WTC11 (cell line): ENCODE results near the gene ATP6V1C2. TPM values are rescaled to one million over a fixed set of nuclear protein-coding genes. Genes with fewer than 3 reads are reported as not detected.

Source experiments
- ATAC-seq: fragments of 200-7000 bp; cut with Tn5 transposase; 2 replicates; pipeline ENCODE4 v1.10.0; 2021; ENCODE audit warnings: mild to moderate bottlenecking, moderate library complexity
- CTCF ChIA-PET: fragments of 300-600 bp; sonication (Branson Sonifier 250); formaldehyde crosslinking; loops from one replicate; lab custom pipeline; 2021; ENCODE audit warnings: antibody characterized with exemption; lab: Charles Lee
- POLR2A ChIA-PET: fragments of 350-600 bp; sonication (Branson Sonifier 250); formaldehyde crosslinking; loops from one replicate; lab custom pipeline; 2021; ENCODE audit warnings: antibody characterized with exemption; lab: Charles Lee
- DNase-seq: peaks from one replicate; pipeline ENCODE4 v3.0.0; 2021; ENCODE audit warnings: low spot score
- H3K27ac Mint-ChIP-seq: 2 replicates; pipeline ENCODE4 v1.8.0; 2021; ENCODE audit warnings: mixed read lengths
- H3K27me3 Mint-ChIP-seq: 2 replicates; pipeline ENCODE4 v1.8.0; 2021; ENCODE audit warnings: low read depth, mild to moderate bottlenecking, moderate library complexity, mixed read lengths
- H3K36me3 Mint-ChIP-seq: 2 replicates; pipeline ENCODE4 v1.8.0; 2021; ENCODE audit warnings: mixed read lengths
- H3K4me1 Mint-ChIP-seq: 2 replicates; pipeline ENCODE4 v1.8.0; 2022; ENCODE audit warnings: mixed read lengths
- H3K4me3 Mint-ChIP-seq: 2 replicates; pipeline ENCODE4 v1.8.0; 2021; ENCODE audit warnings: mild to moderate bottlenecking, moderate library complexity, mixed read lengths
- H3K9me3 Mint-ChIP-seq: 2 replicates; pipeline ENCODE4 v1.8.0; 2021; ENCODE audit warnings: mixed read lengths
- ATF6 ChIP-seq: sonication (generic); formaldehyde crosslinking; IDR thresholded peaks from 2 replicates; pipeline ENCODE4 v1.8.1; 2023; ENCODE audit warnings: mild to moderate bottlenecking, missing genetic modification reagents
- CREB1 ChIP-seq: sonication (generic); formaldehyde crosslinking; IDR thresholded peaks from 2 replicates; pipeline ENCODE4 v1.8.0; 2023; ENCODE audit warnings: mild to moderate bottlenecking, missing genetic modification reagents
- E2F4 ChIP-seq: sonication (generic); formaldehyde crosslinking; IDR thresholded peaks from 2 replicates; pipeline ENCODE4 v1.8.1; 2022; ENCODE audit warnings: low read depth, mild to moderate bottlenecking, moderate library complexity, missing genetic modification reagents, borderline replicate concordance
- ELF4 ChIP-seq: sonication (generic); formaldehyde crosslinking; IDR thresholded peaks from 2 replicates; pipeline ENCODE4 v1.8.1; 2022; ENCODE audit warnings: low read depth, mild to moderate bottlenecking, moderate library complexity, missing genetic modification reagents
- ETV6 ChIP-seq: sonication (generic); formaldehyde crosslinking; IDR thresholded peaks from 2 replicates; pipeline ENCODE4 v1.8.1; 2022; ENCODE audit warnings: mild to moderate bottlenecking, missing genetic modification reagents
- FOXK1 ChIP-seq: sonication (generic); formaldehyde crosslinking; IDR thresholded peaks from 2 replicates; pipeline ENCODE4 v1.8.0; 2022; ENCODE audit warnings: mild to moderate bottlenecking, moderate library complexity, missing genetic modification reagents
- GTF2I ChIP-seq: fragments of 250-450 bp; sonication (Bioruptor Pico); conservative IDR thresholded peaks from 2 replicates; pipeline ENCODE4 v1.4.0; 2021; ENCODE audit warnings: mild to moderate bottlenecking
- HMGXB4 ChIP-seq: sonication (generic); formaldehyde crosslinking; IDR thresholded peaks from 2 replicates; pipeline ENCODE4 v1.8.1; 2023; ENCODE audit warnings: mild to moderate bottlenecking, moderate library complexity, missing genetic modification reagents
- JAZF1 ChIP-seq: fragments of 250-450 bp; sonication (Bioruptor Pico); IDR thresholded peaks from 2 replicates; pipeline ENCODE4 v1.9.0; 2021; ENCODE audit warnings: moderate library complexity, mild to moderate bottlenecking, inconsistent platforms
- JUN ChIP-seq: sonication (generic); formaldehyde crosslinking; IDR thresholded peaks from 2 replicates; pipeline ENCODE4 v1.8.0; 2023; ENCODE audit warnings: mild to moderate bottlenecking, missing genetic modification reagents
- NFE2L1 ChIP-seq: sonication (generic); formaldehyde crosslinking; IDR thresholded peaks from 2 replicates; pipeline ENCODE4 v1.8.1; 2023; ENCODE audit warnings: missing genetic modification reagents
- NR1H2 ChIP-seq: sonication (generic); formaldehyde crosslinking; IDR thresholded peaks from 2 replicates; pipeline ENCODE4 v1.9.0; 2021; ENCODE audit warnings: mild to moderate bottlenecking, moderate library complexity, missing genetic modification reagents
- RELA ChIP-seq: sonication (generic); formaldehyde crosslinking; IDR thresholded peaks from 2 replicates; pipeline ENCODE4 v1.8.1; 2022; ENCODE audit warnings: missing genetic modification reagents, mild to moderate bottlenecking, borderline replicate concordance
- STAT6 ChIP-seq: sonication (generic); formaldehyde crosslinking; conservative IDR thresholded peaks from 2 replicates; pipeline ENCODE4 v1.8.1; 2023; ENCODE audit warnings: mild to moderate bottlenecking, low read depth, missing genetic modification reagents, moderate library complexity
- TEAD1 ChIP-seq: sonication (generic); formaldehyde crosslinking; IDR thresholded peaks from 2 replicates; pipeline ENCODE4 v1.8.0; 2022; ENCODE audit warnings: mild to moderate bottlenecking, missing genetic modification reagents
- ZNF219 ChIP-seq: sonication (generic); formaldehyde crosslinking; IDR thresholded peaks from 2 replicates; pipeline ENCODE4 v1.8.0; 2023; ENCODE audit warnings: missing genetic modification reagents, mild to moderate bottlenecking, borderline replicate concordance
- ZSCAN18 ChIP-seq: fragments of 250-450 bp; sonication (Bioruptor Pico); IDR thresholded peaks from 2 replicates; pipeline ENCODE4 v2.1.2; 2022; ENCODE audit warnings: mild to moderate bottlenecking, moderate library complexity
- total RNA-seq: library from RNA; stranded (reverse); gene quantifications from 3 replicates; pipeline ENCODE4 v1.2.3, GENCODE V29; 2021
- TF ChIP-seq, protein P1 (sequence below): sonication (generic); formaldehyde crosslinking; IDR thresholded peaks from 2 replicates; pipeline ENCODE4 v1.8.1; 2023; ENCODE audit warnings: mild to moderate bottlenecking, missing genetic modification reagents, moderate library complexity
- TF ChIP-seq, protein P2 (sequence below): sonication (generic); formaldehyde crosslinking; conservative IDR thresholded peaks from 2 replicates; pipeline ENCODE4 v1.8.1; 2022; ENCODE audit warnings: mild to moderate bottlenecking, missing genetic modification reagents

Gene ATP6V1C2
- total RNA-seq, 1 experiment from 2014 or later, result 0.42 TPM

DNA sequence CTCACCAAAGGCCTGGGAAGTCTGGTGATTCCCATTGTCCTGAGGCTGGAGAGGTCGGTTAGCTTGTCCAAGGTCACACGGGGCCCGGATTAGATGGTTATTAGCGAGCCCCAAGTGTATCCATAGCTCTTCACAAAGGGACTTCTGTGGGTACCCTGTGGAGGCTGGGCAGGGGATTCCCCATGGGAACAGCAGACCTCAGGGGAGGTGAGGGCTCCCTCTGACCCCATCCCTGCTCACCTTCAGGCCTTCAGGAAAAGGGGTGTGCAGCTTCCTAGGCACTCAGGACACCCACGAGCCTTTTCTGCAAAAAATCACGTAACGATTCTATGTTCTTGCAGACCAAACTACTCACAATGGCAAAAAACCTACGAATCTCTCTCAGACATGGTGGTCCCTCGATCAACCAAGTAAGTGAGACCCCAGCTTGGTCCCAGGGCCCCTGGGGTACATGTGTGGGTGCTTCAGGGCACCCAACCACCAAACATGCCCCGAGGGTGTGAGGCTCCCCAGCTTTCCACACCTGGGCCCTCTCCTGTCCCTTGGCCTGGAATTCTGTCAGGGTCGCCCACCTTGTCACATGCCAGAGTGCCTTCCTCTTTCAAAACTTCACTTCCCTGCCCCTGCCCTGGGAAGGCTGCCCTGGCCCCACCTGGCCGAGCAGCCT is 50.9 kb downstream of the ATP6V1C2 start:
- Mint-ChIP-seq H3K27me3 (no peaks in the 10 kb centered on the region), H3K4me3 (no peak overlapping the region), H3K4me1 (peaks cover 5% of the 10 kb centered on the region; the same call in 1 of the 2 replicates), H3K9me3 (no peaks in the 10 kb centered on the region), H3K27ac (no peak overlapping the region), H3K36me3 (no peaks in the 10 kb centered on the region)
- POLR2A ChIA-PET, result no interaction called here
- CTCF ChIA-PET, result no interaction called here
- no peak for DNase-seq
- no peak for TF ChIP-seq ZSCAN18 (CRISPR knock-in tag)
- no peak for TF ChIP-seq GTF2I
- no peak for TF ChIP-seq ZNF219
- no peak for TF ChIP-seq RELA (CRISPR knock-in tag)
- no peak for TF ChIP-seq ETV6 (CRISPR knock-in tag)
- TF ChIP-seq ATF6, result no peak
- TF ChIP-seq E2F4 (CRISPR knock-in tag), result no peak
- TF ChIP-seq JUN (CRISPR knock-in tag), result no peak
- TF ChIP-seq STAT6, result no peak
- no peak for TF ChIP-seq JAZF1 (CRISPR knock-in tag)
- no peak for TF ChIP-seq FOXK1
- TF ChIP-seq, protein P1, sequence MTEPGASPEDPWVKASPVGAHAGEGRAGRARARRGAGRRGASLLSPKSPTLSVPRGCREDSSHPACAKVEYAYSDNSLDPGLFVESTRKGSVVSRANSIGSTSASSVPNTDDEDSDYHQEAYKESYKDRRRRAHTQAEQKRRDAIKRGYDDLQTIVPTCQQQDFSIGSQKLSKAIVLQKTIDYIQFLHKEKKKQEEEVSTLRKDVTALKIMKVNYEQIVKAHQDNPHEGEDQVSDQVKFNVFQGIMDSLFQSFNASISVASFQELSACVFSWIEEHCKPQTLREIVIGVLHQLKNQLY (CRISPR knock-in tag), result no peak
- TF ChIP-seq NFE2L1 (CRISPR knock-in tag), result no peak
- TF ChIP-seq, protein P2, sequence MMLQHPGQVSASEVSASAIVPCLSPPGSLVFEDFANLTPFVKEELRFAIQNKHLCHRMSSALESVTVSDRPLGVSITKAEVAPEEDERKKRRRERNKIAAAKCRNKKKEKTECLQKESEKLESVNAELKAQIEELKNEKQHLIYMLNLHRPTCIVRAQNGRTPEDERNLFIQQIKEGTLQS (CRISPR knock-in tag), result no peak
- no peak for TF ChIP-seq CREB1 (CRISPR knock-in tag)
- no peak for TF ChIP-seq NR1H2 (CRISPR knock-in tag)
- no peak for ATAC-seq

GRCh38 chr2:10772868-10773215 is 51.4 kb downstream of the ATP6V1C2 start:
- peaks cover 5% of the 10 kb centered on the region; the same call in 1 of the 2 replicates for H3K4me1 Mint-ChIP-seq
- no peaks in the 10 kb centered on the region for H3K36me3 Mint-ChIP-seq
- ChIA-PET CTCF (no interaction called here), POLR2A (no interaction called here)
- no peak for TF ChIP-seq ZSCAN18 (CRISPR knock-in tag)
- no peak for TF ChIP-seq TEAD1 (CRISPR knock-in tag)
- no peak for TF ChIP-seq HMGXB4
- TF ChIP-seq ELF4 (CRISPR knock-in tag), result no peak
- DNase-seq (no peak), ATAC-seq (no peak)
- H3K27ac Mint-ChIP-seq, result no peak overlapping the region
- H3K4me3 Mint-ChIP-seq, result no peak overlapping the region
- no peaks in the 10 kb centered on the region for H3K9me3 Mint-ChIP-seq
- no peaks in the 10 kb centered on the region for H3K27me3 Mint-ChIP-seq
